GM19455 (cell line): ENCODE results near the gene ZMYM1.
"Not testable (repeated sequence)": the region's sequence is repeated elsewhere in the genome, so short reads cannot be mapped to it uniquely, and the experiment has no call there.

ENCODE experiments used
- ATAC-seq: cut with Tn5 transposase; IDR thresholded peaks from one replicate; pipeline ENCODE4 v1.9.1; 2021; ENCODE audit not compliant: unreplicated experiment

The ZMYM1 gene

GRCh38 chr1:35073265-35073811, 5.8 kb upstream of the ZMYM1 start:
- ATAC-seq, result no peak

- ATAC-seq, result not testable (repeated sequence)
Observed at GRCh38 chr1:35076426-35076825, 2.8 kb upstream of the ZMYM1 start.

GRCh38 chr1:35080171-35080854, 1.1 kb downstream of the ZMYM1 start:
- ATAC-seq, result no peak

- ATAC-seq, result no peak
Observed at GRCh38 chr1:35085421-35085820, 6.2 kb downstream of the ZMYM1 start.

GRCh38 chr1:35097224-35097623, 18.0 kb downstream of the ZMYM1 start:
- no peak for ATAC-seq

GRCh38 chr1:35111106-35111505, 31.9 kb downstream of the ZMYM1 start:
- no peak for ATAC-seq

- ATAC-seq, result no peak
Observed at GRCh38 chr1:35112668-35113067, 33.5 kb downstream of the ZMYM1 start.

- ATAC-seq, result no peak
Observed at GRCh38 chr1:35115459-35116383, 36.5 kb downstream of the ZMYM1 start.

- no peak for ATAC-seq
Observed at GRCh38 chr1:35120458-35121133, 41.4 kb downstream of the ZMYM1 start.

- no peak for ATAC-seq
Observed at GRCh38 chr1:35122311-35122710, 43.1 kb downstream of the ZMYM1 start.

GRCh38 chr1:35126546-35126945, 47.4 kb downstream of the ZMYM1 start:
- ATAC-seq, result no peak

- ATAC-seq, result no peak
Observed at GRCh38 chr1:35129080-35129479, 49.9 kb downstream of the ZMYM1 start.

- ATAC-seq, result no peak
Observed at GRCh38 chr1:35136780-35137179, 57.6 kb downstream of the ZMYM1 start.

GRCh38 chr1:35137590-35137989, 58.4 kb downstream of the ZMYM1 start:
- ATAC-seq, result not testable (repeated sequence)

- ATAC-seq, result not testable (repeated sequence)
Observed at GRCh38 chr1:35142294-35142693, 63.1 kb downstream of the ZMYM1 start.

GRCh38 chr1:35142728-35143127, 63.5 kb downstream of the ZMYM1 start:
- ATAC-seq, result not testable (repeated sequence)

- no peak for ATAC-seq
Observed at GRCh38 chr1:35143737-35144508, 64.7 kb downstream of the ZMYM1 start.

- not testable (repeated sequence) for ATAC-seq
Observed at GRCh38 chr1:35145892-35146549, 66.8 kb downstream of the ZMYM1 start.

- no peak for ATAC-seq
Observed at GRCh38 chr1:35151220-35151619, 72.0 kb downstream of the ZMYM1 start.

GRCh38 chr1:35164893-35165292, 85.7 kb downstream of the ZMYM1 start:
- no peak for ATAC-seq
